Stimulated activated CD8-positive, alpha-beta memory T cell treated with anti-CD3 and anti-CD28 coated beads, Interleukin-4, amount 100 ng/mL, for 24 hours (primary cell): ENCODE results near the gene FRAS1.
"Not testable (repeated sequence)": the region's sequence is repeated elsewhere in the genome, so short reads cannot be mapped to it uniquely, and the experiment has no call there.

Experiments used
- DNase-seq: peaks from one replicate; pipeline ENCODE4 v3.0.0-alpha.2; 2020; ENCODE audit warnings: low read depth

FRAS1 gene

GRCh38 chr4:78167510-78167909 lies 110.4 kb downstream of the FRAS1 start:
- DNase-seq = no peak

GRCh38 chr4:78168029-78168428 lies 110.9 kb downstream of the FRAS1 start:
- DNase-seq = no peak

- DNase-seq = no peak
Observed at GRCh38 chr4:78169728-78170127, 112.6 kb downstream of the FRAS1 start.

- no peak for DNase-seq
Observed at GRCh38 chr4:78171482-78171881, 114.4 kb downstream of the FRAS1 start.

GRCh38 chr4:78174891-78175290 lies 117.8 kb downstream of the FRAS1 start:
- DNase-seq = no peak

- no peak for DNase-seq
Observed at GRCh38 chr4:78179196-78179595, 122.1 kb downstream of the FRAS1 start.

- DNase-seq = not testable (repeated sequence)
Observed at GRCh38 chr4:78181681-78182234, 124.6 kb downstream of the FRAS1 start.

GRCh38 chr4:78184584-78184983 lies 127.5 kb downstream of the FRAS1 start:
- DNase-seq = no peak

- no peak for DNase-seq
Observed at GRCh38 chr4:78185117-78185516, 128.0 kb downstream of the FRAS1 start.

- no peak for DNase-seq
Observed at GRCh38 chr4:78186597-78187543, 129.7 kb downstream of the FRAS1 start.

GRCh38 chr4:78190068-78190467 lies 132.9 kb downstream of the FRAS1 start:
- no peak for DNase-seq

- DNase-seq = no peak
Observed at GRCh38 chr4:78190595-78190994, 133.5 kb downstream of the FRAS1 start.

GRCh38 chr4:78197947-78198346 lies 140.8 kb downstream of the FRAS1 start:
- DNase-seq = no peak

- DNase-seq = no peak
Observed at GRCh38 chr4:78199984-78200383, 142.9 kb downstream of the FRAS1 start.

GRCh38 chr4:78200949-78201348 lies 143.8 kb downstream of the FRAS1 start:
- no peak for DNase-seq

- no peak for DNase-seq
Observed at GRCh38 chr4:78204176-78204575, 147.1 kb downstream of the FRAS1 start.

GRCh38 chr4:78205591-78205990 lies 148.5 kb downstream of the FRAS1 start:
- no peak for DNase-seq

- DNase-seq = no peak
Observed at GRCh38 chr4:78207541-78207940, 150.4 kb downstream of the FRAS1 start.

- no peak for DNase-seq
Observed at GRCh38 chr4:78207951-78208350, 150.8 kb downstream of the FRAS1 start.

- not testable (repeated sequence) for DNase-seq
Observed at GRCh38 chr4:78208896-78209295, 151.8 kb downstream of the FRAS1 start.

- DNase-seq = no peak
Observed at GRCh38 chr4:78210694-78211410, 153.7 kb downstream of the FRAS1 start.

- DNase-seq = no peak
Observed at GRCh38 chr4:78213218-78213617, 156.1 kb downstream of the FRAS1 start.

GRCh38 chr4:78214078-78214477 lies 157.0 kb downstream of the FRAS1 start:
- no peak for DNase-seq
